Measurements from ENCODE around the gene HCN2.
A peak's percentile ranks its signal among the peaks of the same experiment; 100 is the strongest.
"Not testable (repeated sequence)": the region's sequence is repeated elsewhere in the genome, so short reads cannot be mapped to it uniquely, and the experiment has no call there.

HCN2 gene

GRCh38 chr19:588093-588740 is 1.5 kb upstream of the HCN2 start:
- DNase-seq: peak; percentile 53 to 77

- no peak for DNase-seq
These were observed 664 bp upstream of the HCN2 start for GRCh38 chr19:588741-589692.

- peak in 1 of 2 donors; percentile 40 for DNase-seq
These were observed 690 bp downstream of the HCN2 start for GRCh38 chr19:590396-590745.

GRCh38 chr19:590750-591098 is 1.0 kb downstream of the HCN2 start:
- DNase-seq: no peak

- no peak for DNase-seq
These were observed 1.6 kb downstream of the HCN2 start for GRCh38 chr19:591099-591958.

- no peak for DNase-seq
These were observed 2.4 kb downstream of the HCN2 start for GRCh38 chr19:592101-592500.

- DNase-seq: no peak
These were observed 3.4 kb downstream of the HCN2 start for GRCh38 chr19:593055-593454.

GRCh38 chr19:593505-593904 is 3.8 kb downstream of the HCN2 start:
- DNase-seq: no peak

- DNase-seq: no peak
These were observed 4.7 kb downstream of the HCN2 start for GRCh38 chr19:594265-594870.

- DNase-seq: no peak
These were observed 5.9 kb downstream of the HCN2 start for GRCh38 chr19:595326-596262.

GRCh38 chr19:596263-596655 is 6.6 kb downstream of the HCN2 start:
- DNase-seq: no peak

- DNase-seq: no peak
These were observed 8.0 kb downstream of the HCN2 start for GRCh38 chr19:597406-598315.

- no peak for DNase-seq
These were observed 11.6 kb downstream of the HCN2 start for GRCh38 chr19:601310-601709.

GRCh38 chr19:601790-602189 is 12.1 kb downstream of the HCN2 start:
- no peak for DNase-seq

- no peak for DNase-seq
These were observed 13.0 kb downstream of the HCN2 start for GRCh38 chr19:602391-603301.

- not testable (repeated sequence) for DNase-seq
These were observed 13.6 kb downstream of the HCN2 start for GRCh38 chr19:603302-603639.

GRCh38 chr19:603779-604178 is 14.1 kb downstream of the HCN2 start:
- not testable (repeated sequence) for DNase-seq

GRCh38 chr19:604355-604754 is 14.7 kb downstream of the HCN2 start:
- peak; percentile 34 to 41 for DNase-seq

Measured in CD4-positive, alpha-beta T cell treated with Interferon alpha-2 for 1 hour (primary cell).